Measurements from ENCODE around the gene DCDC2. TPM values are rescaled to one million over a fixed set of nuclear protein-coding genes. Genes with fewer than 3 reads are reported as not detected.

Gene DCDC2
- total RNA-seq, 1 donor from 2014 or later = 0.30 TPM

DNA sequence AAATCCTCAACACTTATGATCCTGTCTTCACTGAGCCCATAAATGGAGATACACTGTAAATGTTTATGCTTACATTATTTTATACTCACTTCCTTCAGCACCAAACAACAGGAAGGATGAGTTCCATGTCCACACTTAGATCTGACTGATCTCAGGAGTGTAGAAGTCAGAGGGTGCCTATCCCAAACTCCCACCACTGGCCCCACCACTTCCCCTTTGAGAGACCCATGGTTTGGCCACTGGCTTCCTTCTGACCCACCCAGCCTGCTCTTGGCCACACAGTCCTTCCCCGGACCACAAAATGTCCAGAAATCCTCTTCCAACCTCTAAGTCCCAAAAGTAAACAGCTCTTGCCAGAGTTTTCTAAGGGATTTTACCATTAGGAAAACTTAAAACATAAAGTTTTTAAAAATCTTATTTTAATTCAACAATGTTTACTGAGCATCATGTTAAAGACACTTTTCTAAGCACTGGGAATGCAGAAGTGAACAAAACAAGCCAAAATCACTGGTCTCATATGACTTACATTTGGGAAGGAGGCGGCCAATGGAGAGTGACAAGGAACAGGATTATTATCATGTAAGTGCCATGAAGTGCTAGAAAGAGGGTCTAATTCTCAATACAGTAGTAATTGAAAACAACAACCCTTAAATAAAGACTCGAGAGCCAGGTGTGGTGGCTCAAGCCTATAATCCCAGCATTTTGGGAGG is 128.0 kb downstream of the DCDC2 start:
- Mint-ChIP-seq H3K4me3 (no peak overlapping the region), H3K9me3 (no peaks in the 10 kb centered on the region), H3K27ac (ENCODE audit: unreplicated experiment) (no peak overlapping the region), H3K4me1 (peaks cover 11% of the 10 kb centered on the region), H3K27me3 (ENCODE audit: low read depth) (no peaks in the 10 kb centered on the region), H3K36me3 (ENCODE audit: low read depth) (no peaks in the 10 kb centered on the region)
- DNase-seq (ENCODE audit: low read depth, low spot score) = no peak
- no peak for TF ChIP-seq CTCF (conservative IDR thresholded peaks at IDR 0.05)

DNA sequence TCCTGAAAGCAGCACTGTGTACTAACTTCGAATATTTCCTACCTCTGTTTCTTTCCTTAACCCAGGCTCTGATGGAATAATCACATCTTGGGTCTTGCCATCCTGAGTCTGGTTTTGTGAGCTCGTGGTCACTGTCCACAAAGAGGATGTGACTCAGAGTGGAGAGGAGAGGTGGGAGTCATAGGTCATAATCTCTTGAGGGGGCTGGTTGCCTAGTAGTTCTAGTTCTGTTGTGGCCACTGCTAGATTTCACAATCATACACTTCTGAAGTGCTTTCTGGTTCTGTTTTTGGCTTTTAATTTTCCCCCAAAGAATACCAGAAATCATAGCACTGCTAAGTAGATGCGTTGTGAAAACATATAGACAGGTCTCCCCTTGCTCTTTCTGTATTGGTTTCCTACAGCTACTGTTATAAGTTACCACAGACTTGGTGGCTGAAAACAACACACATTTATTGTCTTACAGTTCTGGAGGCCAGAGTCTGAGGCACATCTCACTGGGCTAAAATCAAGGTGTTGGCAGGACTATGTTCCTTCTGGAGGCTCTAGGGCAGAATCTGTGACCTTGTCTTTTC is 129.1 kb downstream of the DCDC2 start:
- Mint-ChIP-seq H3K27me3 (ENCODE audit: low read depth) (no peaks in the 10 kb centered on the region), H3K4me3 (no peak overlapping the region), H3K27ac (ENCODE audit: unreplicated experiment) (no peak overlapping the region), H3K36me3 (ENCODE audit: low read depth) (no peaks in the 10 kb centered on the region), H3K4me1 (peaks cover 11% of the 10 kb centered on the region), H3K9me3 (no peaks in the 10 kb centered on the region)
- DNase-seq (ENCODE audit: low read depth, low spot score) = no peak
- no peak for TF ChIP-seq CTCF (conservative IDR thresholded peaks at IDR 0.05)

DNA sequence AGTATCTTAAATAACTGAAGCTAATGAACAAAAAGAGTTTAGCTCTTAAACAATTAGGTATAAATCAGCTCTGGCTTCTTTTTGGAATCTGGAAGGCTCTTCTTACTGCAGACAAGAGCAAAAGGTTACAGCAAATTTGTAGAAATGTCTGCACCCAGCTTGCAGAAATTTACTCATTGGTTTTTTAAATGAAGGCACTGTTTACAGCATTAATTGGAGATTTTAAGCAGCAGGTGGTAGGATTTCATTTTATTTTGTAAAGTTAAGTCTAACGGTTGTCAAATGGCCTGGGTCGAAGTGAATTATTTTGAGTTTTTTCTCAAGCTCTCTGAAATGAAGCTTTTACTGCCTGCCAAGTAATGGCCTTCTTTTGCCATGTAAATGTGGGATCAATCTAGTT is 129.7 kb downstream of the DCDC2 start:
- no peaks in the 10 kb centered on the region for H3K9me3 Mint-ChIP-seq
- H3K27ac Mint-ChIP-seq (ENCODE audit: unreplicated experiment) = peak overlapping the region; percentile 47
- no peaks in the 10 kb centered on the region for H3K27me3 Mint-ChIP-seq (ENCODE audit: low read depth)
- peaks cover 11% of the 10 kb centered on the region for H3K4me1 Mint-ChIP-seq
- H3K36me3 Mint-ChIP-seq (ENCODE audit: low read depth) = no peaks in the 10 kb centered on the region
- H3K4me3 Mint-ChIP-seq = no peak overlapping the region
- no peak for TF ChIP-seq CTCF (conservative IDR thresholded peaks at IDR 0.05)
- no peak for DNase-seq (ENCODE audit: low read depth, low spot score)

DNA sequence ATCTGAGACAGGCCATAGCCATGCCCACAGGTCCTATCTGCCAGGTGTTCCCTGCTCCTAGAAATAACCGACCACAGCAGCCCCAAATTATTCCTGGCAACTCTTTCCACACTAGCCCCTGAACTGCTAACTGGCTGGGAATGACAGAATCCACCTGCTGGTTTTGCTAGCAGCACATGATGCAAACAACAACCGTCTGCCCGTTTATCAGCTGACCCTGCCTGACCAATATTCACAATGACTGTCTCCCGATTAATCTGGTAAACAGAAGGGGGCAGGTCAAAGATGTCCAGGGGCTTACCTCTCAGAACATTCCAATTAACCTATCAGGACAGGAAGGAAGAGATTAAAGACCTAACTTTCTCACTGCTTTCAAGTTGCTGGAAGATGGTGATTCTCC is 130.3 kb downstream of the DCDC2 start:
- Mint-ChIP-seq H3K27ac (ENCODE audit: unreplicated experiment) (no peak overlapping the region), H3K9me3 (no peaks in the 10 kb centered on the region), H3K36me3 (ENCODE audit: low read depth) (no peaks in the 10 kb centered on the region), H3K4me1 (peaks cover 11% of the 10 kb centered on the region), H3K4me3 (no peak overlapping the region), H3K27me3 (ENCODE audit: low read depth) (no peaks in the 10 kb centered on the region)
- no peak for DNase-seq (ENCODE audit: low read depth, low spot score)
- TF ChIP-seq CTCF (conservative IDR thresholded peaks at IDR 0.05) = no peak

- Mint-ChIP-seq H3K27me3 (ENCODE audit: low read depth) (no peaks in the 10 kb centered on the region), H3K27ac (ENCODE audit: unreplicated experiment) (no peak overlapping the region), H3K4me1 (peaks cover 11% of the 10 kb centered on the region), H3K4me3 (no peak overlapping the region), H3K36me3 (ENCODE audit: low read depth) (no peaks in the 10 kb centered on the region), H3K9me3 (no peaks in the 10 kb centered on the region)
- DNase-seq (ENCODE audit: low read depth, low spot score) = no peak
- TF ChIP-seq CTCF (conservative IDR thresholded peaks at IDR 0.05) = no peak
Observed at GRCh38 chr6:24226541-24226940, 131.3 kb downstream of the DCDC2 start.
